Right kidney (tissue), 1 donor: ENCODE measurements around the gene ENOX1.
"Not testable (repeated sequence)": the region's sequence is repeated elsewhere in the genome, so short reads cannot be mapped to it uniquely, and the experiment has no call there.

Experiments
- DNase-seq: peaks from one replicate; pipeline ENCODE4 v3.0.0-alpha.2; 2016

The ENOX1 gene

DNA sequence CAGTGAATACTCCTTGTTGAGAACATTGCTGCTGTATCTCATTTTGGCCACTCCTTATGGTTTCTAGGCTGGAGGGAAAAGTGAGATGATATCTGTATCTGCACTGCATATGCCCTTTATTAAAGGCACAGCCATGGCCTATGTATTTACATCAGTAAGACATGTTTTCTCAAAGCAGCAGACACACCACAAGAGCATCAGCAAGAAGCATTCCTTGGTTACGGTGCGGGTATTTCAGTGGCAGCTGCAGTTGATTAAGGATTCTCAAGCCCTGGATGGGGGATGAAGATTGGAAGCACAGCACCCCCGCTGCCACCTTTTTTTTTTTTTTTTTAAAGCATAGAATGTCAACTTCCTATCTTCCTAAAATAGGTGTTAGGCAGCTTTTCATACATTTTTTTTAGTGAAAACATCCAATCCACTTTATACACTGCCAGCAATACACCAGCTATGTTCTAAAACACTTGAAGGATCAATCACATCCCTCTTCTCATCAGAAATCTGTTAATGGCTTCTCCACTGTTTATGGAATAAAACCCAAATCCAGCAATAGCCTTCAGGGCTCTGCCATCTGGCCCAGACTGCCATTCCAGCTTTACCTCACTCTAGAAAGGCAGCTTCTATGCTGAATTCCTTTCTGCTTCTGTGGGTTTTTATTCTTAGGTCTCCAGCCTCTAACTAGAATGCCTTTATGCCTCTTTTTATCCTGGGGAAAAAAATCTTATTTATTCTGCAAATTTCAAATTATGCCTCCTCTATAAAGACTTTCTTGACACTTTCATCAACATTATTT, 432.4 kb downstream of the ENOX1 start:
- DNase-seq: no peak

DNA sequence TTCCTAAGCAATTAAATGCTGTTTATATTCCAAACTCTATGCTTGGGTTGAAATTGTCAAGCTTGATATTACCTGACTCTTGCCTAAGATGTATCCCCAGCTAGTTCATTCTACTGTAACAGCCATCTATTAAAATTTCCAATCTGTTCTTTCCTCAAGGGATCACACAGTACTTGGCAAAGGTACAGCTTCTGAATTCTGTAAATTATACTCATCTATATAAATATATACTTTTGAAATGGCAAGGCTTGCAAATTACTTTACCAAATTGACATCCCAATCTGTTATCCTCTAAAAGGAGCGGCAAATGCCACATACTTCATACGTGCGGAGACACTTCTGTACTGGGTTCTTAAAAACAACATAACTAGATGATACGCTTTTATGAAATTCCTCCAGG, 433.1 kb downstream of the ENOX1 start:
- DNase-seq: no peak

GRCh38 chr13:43351612-43352011, 435.2 kb downstream of the ENOX1 start:
- not testable (repeated sequence) for DNase-seq

DNA sequence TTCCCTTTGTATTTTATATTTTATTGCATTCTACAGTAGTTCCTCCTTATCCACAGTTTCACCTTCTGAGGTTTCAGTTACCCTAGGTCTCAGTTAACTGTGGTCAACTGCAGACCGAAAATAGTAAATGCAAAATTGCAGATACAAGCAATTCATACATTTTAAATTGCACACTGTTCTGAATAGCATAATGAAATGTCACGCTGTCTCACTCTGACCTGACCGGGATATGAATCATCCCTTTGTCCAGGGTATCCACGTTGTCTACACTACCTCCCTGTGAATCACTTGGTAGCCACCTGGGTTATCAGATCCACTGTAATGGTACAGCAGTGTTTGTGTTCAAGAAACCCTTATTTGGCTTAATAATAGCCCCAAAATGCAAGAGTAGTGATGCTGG, 438.4 kb downstream of the ENOX1 start:
- DNase-seq: no peak

GRCh38 chr13:43347877-43348276, 438.9 kb downstream of the ENOX1 start:
- no peak for DNase-seq

DNA sequence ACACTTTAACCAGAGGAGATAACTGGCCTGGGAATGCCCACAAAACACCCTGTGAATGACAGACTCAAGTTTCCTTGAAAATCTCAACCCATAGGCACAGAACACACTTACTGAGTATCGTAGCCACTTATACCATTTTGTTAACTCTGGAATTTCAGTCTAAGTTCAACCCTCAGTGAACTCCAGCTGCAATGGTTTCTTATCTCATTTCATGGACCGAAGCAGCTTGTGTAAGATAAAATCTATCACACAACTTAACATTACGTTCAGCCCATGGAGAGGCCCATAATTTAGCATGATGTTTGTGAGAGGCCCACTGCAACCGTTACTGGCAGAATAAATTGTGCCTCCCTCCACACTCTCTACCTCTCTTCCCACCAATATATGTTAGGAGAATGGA, 440.3 kb downstream of the ENOX1 start:
- DNase-seq: no peak

- DNase-seq: no peak
These were observed 443.1 kb downstream of the ENOX1 start for GRCh38 chr13:43343645-43344044.

DNA sequence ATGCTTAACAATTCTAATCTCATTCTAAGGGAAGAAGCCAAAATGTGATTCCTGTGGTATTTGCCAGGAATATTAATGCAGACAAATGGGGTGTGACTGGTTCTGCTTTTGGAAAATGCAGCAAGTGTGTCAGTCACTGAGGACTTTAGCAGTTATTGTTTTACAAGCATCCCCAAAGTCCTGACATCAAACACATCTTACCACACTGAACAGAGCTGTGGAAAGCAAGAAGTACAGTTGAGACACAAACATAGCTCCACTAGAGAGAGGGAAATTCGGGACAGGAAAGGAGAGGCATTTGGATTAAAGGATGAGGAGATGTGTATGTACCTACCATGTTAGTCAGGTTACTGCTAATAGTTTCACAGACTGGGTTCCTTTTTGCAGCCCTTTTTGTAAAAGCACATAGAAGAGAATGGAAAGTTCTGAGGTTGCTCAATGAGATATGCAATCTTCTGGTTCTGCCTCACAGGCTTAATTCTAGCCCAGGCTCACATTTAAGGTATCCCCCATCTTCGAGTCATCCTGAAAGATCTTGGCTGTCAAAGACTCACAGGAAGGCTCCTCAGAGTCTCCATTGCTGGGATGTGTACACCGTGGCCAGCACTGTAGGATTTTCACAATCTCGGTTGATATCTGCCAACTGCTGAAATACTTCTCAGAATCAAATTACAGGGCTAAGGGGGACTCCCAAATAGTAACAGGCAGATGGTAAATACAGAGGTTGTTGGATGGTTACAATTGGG, 446.8 kb downstream of the ENOX1 start:
- DNase-seq: no peak

DNA sequence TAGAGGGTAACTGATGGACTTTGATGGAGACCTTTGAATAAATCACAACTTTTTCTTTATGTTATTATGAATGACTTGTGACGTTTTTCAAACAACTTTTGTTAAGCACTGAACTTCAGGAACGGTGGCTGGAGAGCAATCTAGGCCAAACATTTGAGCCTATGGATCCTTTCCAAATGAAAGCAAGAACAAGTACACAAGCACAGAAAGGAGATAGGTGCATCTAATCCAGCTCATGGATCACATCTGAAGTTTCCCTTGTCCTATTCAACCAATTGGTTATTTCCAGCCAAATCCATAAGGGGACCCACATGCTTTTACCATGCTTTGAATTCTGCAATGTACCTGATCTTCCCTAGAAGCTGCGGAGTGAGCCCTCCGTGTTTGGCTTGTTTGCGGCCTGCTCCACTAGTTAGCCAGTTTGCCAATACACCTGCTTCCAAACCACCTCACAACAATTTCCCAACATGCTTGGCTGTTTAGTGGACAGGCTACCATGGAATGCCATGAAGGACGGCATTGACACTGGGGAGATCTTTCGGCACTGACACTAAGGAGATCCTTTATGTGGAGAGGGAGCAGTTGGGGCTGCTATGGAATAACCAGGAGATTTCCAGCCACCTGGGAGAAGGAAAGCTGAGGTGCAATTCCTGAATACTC, 447.5 kb downstream of the ENOX1 start:
- no peak for DNase-seq

DNA sequence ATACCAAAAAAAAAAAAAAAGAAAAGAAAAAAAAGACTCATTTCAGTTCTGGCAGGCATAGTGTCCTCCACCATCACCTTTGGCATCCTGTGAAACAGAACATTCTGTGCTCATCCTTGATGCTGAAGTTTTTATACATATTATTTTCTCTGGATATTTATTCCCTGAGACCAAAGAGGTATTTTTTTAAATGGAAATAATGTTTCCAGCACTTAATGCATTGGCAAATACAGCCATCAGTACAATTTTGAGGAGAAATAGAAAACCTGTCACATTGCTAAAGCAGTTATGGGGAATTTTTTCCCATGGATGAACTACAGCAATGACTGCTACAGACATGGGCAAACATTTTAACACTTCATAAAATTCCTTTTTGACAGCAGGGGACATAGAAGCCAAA, 451.0 kb downstream of the ENOX1 start:
- no peak for DNase-seq

DNA sequence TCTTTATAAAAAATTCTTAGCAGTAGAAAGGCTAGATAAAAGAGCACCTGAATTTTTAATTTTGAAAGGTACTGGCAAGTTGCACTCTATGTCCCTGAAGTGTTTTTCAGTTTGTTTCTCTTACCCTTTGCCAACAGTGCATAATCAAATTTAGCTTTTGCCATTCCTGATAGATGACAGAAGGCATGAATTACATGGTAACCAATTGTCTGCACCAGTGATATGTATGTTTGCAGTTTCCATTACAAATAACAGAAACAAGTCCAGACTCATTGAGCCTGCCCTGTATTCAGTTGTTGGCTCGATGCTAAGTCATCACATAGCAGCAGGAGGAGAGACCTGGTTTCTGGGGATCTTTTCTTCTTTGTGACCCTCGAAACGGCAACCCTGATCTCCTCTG, 453.6 kb downstream of the ENOX1 start:
- DNase-seq: no peak

DNA sequence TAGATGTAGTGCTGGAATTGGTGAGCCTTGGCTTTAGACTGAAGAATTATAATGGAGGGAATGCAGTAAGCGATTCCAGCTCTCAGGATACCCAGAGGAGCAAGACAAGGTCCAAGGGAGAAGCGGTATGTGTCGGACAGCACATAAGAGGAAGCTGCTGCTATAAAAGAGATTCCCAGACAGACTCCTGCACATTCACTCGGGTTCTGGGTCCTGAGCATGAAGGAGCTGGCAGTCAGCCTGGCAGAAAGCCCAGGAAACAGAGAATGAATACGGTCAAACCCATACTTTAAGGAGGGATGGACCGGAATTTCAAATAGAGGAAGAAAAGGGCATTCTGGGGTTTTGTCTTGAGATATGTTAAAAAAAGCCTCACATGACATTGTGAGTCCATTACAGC, 455.1 kb downstream of the ENOX1 start:
- DNase-seq: no peak

DNA sequence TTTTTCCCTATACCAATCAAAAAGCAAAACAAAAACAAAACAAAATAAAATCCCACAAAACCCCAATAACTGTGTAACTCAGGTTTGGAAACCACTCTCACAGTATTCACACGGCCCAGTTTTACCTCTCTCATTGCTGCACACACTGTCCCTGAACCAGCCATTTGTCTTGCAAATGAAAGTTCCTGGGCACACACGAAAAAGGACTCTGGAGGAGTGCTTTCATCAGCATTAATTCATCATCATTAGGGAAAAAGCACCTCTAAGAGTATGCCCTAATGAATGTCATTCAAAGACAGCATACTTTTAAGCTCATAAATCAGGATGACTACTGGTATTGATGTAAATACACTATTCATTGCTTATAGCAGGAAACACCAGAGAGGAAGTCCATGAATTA, 457.1 kb downstream of the ENOX1 start:
- no peak for DNase-seq

DNA sequence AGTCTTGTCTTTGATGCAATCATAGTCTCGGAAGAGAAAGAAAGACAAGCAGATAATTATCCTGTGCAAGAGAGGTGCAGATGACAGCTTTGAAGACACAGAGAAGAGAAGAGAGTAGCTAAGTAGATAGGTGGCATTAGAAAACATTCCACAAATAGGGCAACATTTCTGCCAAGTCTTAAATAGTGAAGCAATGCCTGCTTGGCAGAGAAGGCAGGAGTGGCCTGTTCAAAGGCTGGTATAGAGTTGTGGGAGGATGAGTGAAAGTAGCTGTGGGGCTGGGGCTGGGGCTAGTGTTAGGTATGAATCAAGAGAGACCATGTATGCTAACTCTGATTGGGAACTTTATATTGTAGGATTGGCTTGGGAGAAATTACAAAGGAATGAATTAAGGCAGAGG, 457.9 kb downstream of the ENOX1 start:
- DNase-seq: no peak

DNA sequence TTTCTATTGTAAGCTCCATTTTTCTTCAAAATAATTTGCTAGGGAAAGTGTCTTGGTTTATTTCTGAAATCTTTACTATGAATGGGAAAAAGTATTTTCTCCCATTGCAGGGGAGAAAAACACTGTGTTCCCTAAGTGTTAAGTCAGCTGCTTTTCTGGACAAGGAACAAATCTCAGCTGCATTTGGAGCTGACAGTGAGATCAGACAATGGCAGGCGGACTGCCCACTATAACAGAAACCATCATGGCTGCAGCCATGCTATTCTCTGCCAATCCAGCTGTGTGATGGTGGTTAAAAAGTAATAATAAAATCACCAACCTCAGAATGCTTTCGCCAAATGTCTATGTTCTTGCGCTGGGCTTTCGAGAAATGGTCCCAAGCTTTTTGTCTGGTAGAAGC, 460.7 kb downstream of the ENOX1 start:
- no peak for DNase-seq

- no peak for DNase-seq
These were observed 461.1 kb downstream of the ENOX1 start for GRCh38 chr13:43325636-43326035.

- no peak for DNase-seq
These were observed 462.6 kb downstream of the ENOX1 start for GRCh38 chr13:43324129-43324528.

GRCh38 chr13:43319617-43320444, 466.9 kb downstream of the ENOX1 start:
- no peak for DNase-seq

DNA sequence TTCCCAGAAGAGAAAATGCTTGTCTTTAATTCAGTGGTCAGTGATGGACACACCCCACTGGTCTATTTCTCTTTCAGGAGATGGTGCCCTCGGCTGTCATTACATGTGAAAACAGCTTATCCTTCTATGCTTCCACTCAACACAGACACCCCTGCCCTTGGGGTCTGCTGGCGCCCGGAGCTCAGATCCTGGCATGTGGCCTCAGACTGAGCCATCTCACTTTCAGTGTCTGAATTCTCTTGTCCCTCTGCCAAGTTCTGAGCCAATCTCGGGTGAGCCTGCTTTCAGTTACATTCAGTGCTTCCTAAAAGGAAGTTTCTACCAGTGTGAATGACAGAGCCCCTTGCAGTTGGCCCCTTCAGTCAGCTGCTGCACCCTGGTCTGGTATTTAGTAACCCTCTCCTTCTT, 469.8 kb downstream of the ENOX1 start:
- no peak for DNase-seq

DNA sequence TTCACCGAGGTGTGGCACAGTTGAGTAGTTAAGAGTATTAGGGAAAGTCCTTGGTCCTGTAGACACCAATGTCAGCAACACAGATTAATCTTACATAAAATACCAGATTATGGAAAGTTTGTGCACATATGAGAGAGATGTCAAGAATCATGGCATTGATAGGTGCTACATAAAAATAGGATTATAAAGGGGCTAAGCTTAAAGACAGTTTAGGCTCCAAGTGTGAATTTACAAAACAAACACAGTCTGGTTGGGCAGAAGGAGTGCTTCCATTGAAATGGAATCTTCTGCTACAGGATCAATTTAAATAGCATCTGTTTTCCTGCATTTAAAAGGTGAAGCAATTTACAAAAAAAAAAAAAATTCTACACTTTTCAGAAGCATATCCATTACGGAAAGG, 470.5 kb downstream of the ENOX1 start:
- no peak for DNase-seq

DNA sequence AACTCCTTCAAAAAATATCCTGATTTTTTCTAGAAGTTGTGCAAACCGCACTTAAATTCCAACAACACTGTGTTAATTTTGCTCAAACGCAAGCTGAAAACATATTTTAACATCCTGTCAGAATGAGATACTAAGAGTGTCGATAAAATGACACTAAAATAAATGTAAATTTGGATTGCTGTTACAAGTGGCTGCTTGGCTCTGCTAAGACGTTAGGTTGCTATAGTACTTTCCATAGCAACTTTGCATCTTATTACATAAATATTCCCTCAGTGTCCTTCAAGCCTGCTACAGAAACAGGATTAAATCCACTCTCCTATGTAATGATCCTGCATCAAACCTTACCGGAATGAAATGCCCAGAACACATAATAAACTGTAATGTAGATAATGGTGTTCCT, 471.2 kb downstream of the ENOX1 start:
- no peak for DNase-seq

- DNase-seq: no peak
These were observed 477.5 kb downstream of the ENOX1 start for GRCh38 chr13:43309311-43309710.
